AG09309 (cell line): ENCODE measurements around the gene DLG2.

ENCODE experiments used
- DNase-seq: peaks from one replicate; pipeline ENCODE4 v3.0.0-alpha.2; 2010; ENCODE audit warnings: low read depth
- H3K4me3 ChIP-seq: 2 replicates; pipeline ENCODE4 v1.5.1; 2011; ENCODE audit warnings: mild to moderate bottlenecking, low read depth, low read length, moderate library complexity; ENCODE audit not compliant: control insufficient read depth
- TF ChIP-seq, protein P1 (sequence below): IDR thresholded peaks from 2 replicates; pipeline ENCODE4 v1.5.1; 2011; ENCODE audit warnings: mild to moderate bottlenecking, low read depth, low read length, inconsistent platforms; ENCODE audit not compliant: insufficient read depth, control insufficient read depth; ENCODE audit errors: missing control alignments

The DLG2 gene

DNA sequence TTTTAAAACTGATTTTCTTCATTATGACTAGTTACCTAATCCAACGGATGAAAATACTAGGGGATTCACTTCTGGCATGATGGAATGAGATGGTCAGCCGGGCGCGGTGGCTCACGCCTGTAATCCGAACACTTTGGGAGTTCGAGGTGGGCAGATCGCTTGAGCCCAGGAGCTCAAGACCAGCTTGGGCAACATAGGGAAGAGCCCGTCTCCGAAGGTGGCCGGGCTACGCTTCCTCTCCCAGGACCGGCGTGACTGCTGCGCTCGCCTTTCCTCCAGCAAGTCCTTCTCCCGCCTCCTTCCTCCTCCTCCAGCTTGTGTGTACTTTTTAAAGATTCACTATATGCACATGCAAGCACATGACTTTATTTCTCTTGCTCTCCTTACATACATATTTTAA lies 1835.6 kb downstream of the DLG2 start:
- TF ChIP-seq, protein P1, sequence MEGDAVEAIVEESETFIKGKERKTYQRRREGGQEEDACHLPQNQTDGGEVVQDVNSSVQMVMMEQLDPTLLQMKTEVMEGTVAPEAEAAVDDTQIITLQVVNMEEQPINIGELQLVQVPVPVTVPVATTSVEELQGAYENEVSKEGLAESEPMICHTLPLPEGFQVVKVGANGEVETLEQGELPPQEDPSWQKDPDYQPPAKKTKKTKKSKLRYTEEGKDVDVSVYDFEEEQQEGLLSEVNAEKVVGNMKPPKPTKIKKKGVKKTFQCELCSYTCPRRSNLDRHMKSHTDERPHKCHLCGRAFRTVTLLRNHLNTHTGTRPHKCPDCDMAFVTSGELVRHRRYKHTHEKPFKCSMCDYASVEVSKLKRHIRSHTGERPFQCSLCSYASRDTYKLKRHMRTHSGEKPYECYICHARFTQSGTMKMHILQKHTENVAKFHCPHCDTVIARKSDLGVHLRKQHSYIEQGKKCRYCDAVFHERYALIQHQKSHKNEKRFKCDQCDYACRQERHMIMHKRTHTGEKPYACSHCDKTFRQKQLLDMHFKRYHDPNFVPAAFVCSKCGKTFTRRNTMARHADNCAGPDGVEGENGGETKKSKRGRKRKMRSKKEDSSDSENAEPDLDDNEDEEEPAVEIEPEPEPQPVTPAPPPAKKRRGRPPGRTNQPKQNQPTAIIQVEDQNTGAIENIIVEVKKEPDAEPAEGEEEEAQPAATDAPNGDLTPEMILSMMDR = no peak
- DNase-seq = no peak
- H3K4me3 ChIP-seq = no peak overlapping the region

DNA sequence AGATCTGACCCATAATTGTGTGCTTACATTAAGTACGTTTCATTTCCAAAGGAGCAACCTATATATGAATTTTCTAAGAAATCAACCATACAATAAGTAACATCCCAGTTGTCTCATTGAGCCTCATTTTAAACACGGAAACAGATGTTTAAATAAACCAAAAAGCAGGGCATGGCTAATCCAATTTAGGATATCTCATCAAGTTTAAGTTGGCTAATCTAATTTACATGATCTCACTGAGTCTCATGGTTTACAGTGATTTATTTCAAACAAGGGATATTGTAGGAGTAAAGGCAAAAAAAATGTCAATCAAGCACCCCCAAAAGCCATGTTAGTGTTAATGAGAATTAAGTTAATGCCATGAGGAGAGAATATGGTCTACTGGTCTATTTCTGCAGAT lies 1841.2 kb downstream of the DLG2 start:
- no peak for DNase-seq
- TF ChIP-seq, protein P1 = no peak
- no peak overlapping the region for H3K4me3 ChIP-seq

DNA sequence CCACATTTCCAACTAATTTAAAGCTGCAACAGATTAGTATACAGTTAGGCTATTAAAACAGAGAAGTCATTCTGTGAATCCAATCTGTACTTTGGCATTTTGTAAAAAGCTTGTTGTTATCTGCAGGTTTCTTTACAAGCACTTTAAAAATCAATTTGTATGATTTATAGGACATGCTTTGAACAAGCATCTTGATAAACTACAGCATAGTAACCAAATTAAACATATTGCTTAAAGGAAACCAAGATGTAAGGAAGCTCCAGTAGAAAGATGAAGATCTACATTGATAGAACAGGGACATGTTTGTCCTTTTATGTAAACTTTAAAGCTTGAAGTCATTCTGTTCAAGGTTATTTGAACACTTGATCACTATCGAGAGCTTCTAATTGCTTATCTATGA lies 1842.7 kb downstream of the DLG2 start:
- DNase-seq = no peak
- TF ChIP-seq, protein P1 = no peak
- H3K4me3 ChIP-seq = no peak overlapping the region

DNA sequence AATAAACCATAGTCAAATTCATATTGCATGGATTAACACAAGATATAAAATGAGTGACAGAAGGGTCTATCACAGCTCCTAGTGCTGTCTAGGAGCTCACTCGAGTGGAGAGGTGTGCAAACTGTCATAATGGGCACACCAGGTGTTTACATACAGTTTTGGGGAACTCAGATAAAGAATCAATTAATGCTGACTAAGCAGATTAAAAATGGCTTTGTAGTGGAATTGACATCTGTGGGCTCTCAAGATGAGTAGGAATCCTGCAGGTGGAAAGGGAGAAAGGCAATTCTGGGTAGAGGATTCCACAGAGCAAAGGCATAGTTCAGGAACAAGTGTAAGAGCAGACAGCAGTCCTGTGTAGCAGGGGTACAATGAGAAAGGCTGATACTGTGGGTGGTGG lies 1844.8 kb downstream of the DLG2 start:
- DNase-seq = no peak
- TF ChIP-seq, protein P1 = no peak
- H3K4me3 ChIP-seq = no peak overlapping the region

- no peak for DNase-seq
- no peak overlapping the region for H3K4me3 ChIP-seq
- TF ChIP-seq, protein P1 = no peak
These were observed 1847.3 kb downstream of the DLG2 start for GRCh38 chr11:83779876-83780275.

GRCh38 chr11:83778596-83778995 lies 1848.5 kb downstream of the DLG2 start:
- TF ChIP-seq, protein P1 = no peak
- DNase-seq = no peak
- H3K4me3 ChIP-seq = no peak overlapping the region
